PC-9 (cell line): ENCODE results near the gene NEDD4.

Source experiments
- EZH2 ChIP-seq: fragments of 200-600 bp; sonication (generic); IDR thresholded peaks from 2 replicates; pipeline ENCODE4 v1.8.0; 2017; ENCODE audit warnings: antibody characterized with exemption, low read depth
- TF ChIP-seq, protein P1 (sequence below): fragments of 200-600 bp; sonication (generic); conservative IDR thresholded peaks from 2 replicates; pipeline ENCODE4 v1.6.1; 2017; ENCODE audit warnings: mixed run types, antibody characterized with exemption, mild to moderate bottlenecking, moderate library complexity

DNA sequence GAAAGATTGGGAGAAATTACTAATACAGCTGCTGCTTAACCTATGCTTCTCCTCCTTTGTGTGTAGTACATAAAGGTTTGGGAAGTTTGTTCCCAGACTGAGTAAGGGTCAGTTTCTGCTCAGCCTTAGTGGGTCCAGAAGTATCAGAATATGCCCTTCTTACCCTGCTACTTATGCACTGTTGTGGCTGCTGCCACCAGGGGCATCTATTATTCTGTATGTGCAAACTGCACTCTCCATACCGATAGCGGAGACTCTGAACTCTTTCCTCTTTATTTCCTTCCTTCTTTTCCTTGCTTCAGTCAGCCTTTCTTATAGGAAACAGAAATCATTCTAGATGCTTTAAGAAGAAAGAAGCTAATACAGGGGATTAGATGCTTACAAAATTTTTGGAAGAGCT is 4.0 kb downstream of the NEDD4 start:
- TF ChIP-seq, protein P1, sequence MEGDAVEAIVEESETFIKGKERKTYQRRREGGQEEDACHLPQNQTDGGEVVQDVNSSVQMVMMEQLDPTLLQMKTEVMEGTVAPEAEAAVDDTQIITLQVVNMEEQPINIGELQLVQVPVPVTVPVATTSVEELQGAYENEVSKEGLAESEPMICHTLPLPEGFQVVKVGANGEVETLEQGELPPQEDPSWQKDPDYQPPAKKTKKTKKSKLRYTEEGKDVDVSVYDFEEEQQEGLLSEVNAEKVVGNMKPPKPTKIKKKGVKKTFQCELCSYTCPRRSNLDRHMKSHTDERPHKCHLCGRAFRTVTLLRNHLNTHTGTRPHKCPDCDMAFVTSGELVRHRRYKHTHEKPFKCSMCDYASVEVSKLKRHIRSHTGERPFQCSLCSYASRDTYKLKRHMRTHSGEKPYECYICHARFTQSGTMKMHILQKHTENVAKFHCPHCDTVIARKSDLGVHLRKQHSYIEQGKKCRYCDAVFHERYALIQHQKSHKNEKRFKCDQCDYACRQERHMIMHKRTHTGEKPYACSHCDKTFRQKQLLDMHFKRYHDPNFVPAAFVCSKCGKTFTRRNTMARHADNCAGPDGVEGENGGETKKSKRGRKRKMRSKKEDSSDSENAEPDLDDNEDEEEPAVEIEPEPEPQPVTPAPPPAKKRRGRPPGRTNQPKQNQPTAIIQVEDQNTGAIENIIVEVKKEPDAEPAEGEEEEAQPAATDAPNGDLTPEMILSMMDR, result no peak
- no peak for TF ChIP-seq EZH2
